ENCODE results near the gene NR2F1-AS1.

DNA sequence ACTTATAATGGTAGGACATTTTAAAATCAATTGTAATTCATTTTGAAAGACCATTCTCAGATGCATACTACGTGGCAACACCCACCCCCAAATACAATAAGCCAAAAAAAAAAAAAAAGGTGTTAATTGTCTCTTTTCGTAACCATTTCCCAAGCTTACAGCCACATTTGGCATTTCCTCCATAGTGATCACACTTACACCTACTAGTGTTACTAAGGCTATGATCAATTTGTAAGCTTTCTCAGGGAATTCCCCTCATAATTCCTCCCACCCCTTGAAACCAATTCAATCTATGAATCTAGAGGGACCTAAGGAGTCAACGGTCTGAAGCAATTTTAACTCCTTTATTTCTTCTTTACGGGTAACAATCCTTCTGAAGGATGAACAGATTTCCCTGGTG is 42.1 kb upstream of the NR2F1-AS1 start:
- TF ChIP-seq POLR2AphosphoS5 (IDR thresholded peaks at IDR 0.05; ENCODE audit: low read depth, low read length), result no peak
- no peak for TF ChIP-seq REST (IDR thresholded peaks at IDR 0.05; ENCODE audit: insufficient read depth in 1 of 2, low read depth in 2 of 2, low read length in 2 of 2)
